ENCODE results near the gene YKT6.

- TF ChIP-seq CTCF (IDR thresholded peaks at IDR 0.05) (no peak), POLR2A (IDR thresholded peaks at IDR 0.05) (no peak)
Observed at GRCh38 chr7:44222776-44223261, 22.0 kb downstream of the YKT6 start.

Data from uterus (tissue), 2 donors.